ENCODE data around the gene GLI3. TPM values are rescaled to one million over a fixed set of nuclear protein-coding genes. Genes with fewer than 3 reads are reported as not detected.

Gene GLI3
- total RNA-seq, 2 donors from 2014 or later: 2.7 to 10.2 TPM

- Histone ChIP-seq H3K27ac (ENCODE audit: low read depth, low read length) (no peak overlapping the region), H3K27me3 (ENCODE audit: control insufficient read depth, insufficient read depth, low read length, poor library complexity, severe bottlenecking) (no peaks in the 10 kb centered on the region), H3K9ac (ENCODE audit: extremely low read depth, low read length, poor library complexity, severe bottlenecking) (no peak overlapping the region), H3K36me3 (ENCODE audit: control insufficient read depth, insufficient read depth, low read length) (peaks cover 6% of the 10 kb centered on the region), H3K4me3 (ENCODE audit: low read length) (no peak overlapping the region), H3K4me1 (ENCODE audit: control insufficient read depth, insufficient read depth, low read length) (no peaks in the 10 kb centered on the region), H3K9me3 (ENCODE audit: control insufficient read depth, low read length) (no peaks in the 10 kb centered on the region)
- H3K9me3 Mint-ChIP-seq: no peaks in the 10 kb centered on the region
- WGBS, 2 experiments (ENCODE audit: insufficient coverage in 1 of 2, insufficient read length in 1 of 2): 97 to 100% methylated on average over 3 to 4 of the region's 4 CpGs
- H3K27ac Mint-ChIP-seq: no peak overlapping the region
- no peak overlapping the region for H3K4me3 Mint-ChIP-seq
- H3K36me3 Mint-ChIP-seq (ENCODE audit: low read depth): no peaks in the 10 kb centered on the region
- peaks cover 7% of the 10 kb centered on the region for H3K4me1 Mint-ChIP-seq
- H3K27me3 Mint-ChIP-seq (ENCODE audit: insufficient read depth): peaks cover 9% of the 10 kb centered on the region
- DNase-seq: no peak
- TF ChIP-seq CTCF (conservative IDR thresholded peaks at IDR 0.05): no peak
These were observed 264.2 kb downstream of the GLI3 start for GRCh38 chr7:41972776-41973175.

GRCh38 chr7:41972270-41972669 lies 264.7 kb downstream of the GLI3 start:
- no peaks in the 10 kb centered on the region for H3K36me3 Mint-ChIP-seq (ENCODE audit: low read depth)
- no peak overlapping the region for H3K27ac Mint-ChIP-seq
- no peak overlapping the region for H3K4me3 ChIP-seq (ENCODE audit: low read length)
- no peaks in the 10 kb centered on the region for H3K27me3 ChIP-seq (ENCODE audit: control insufficient read depth, insufficient read depth, low read length, poor library complexity, severe bottlenecking)
- no peaks in the 10 kb centered on the region for H3K4me1 ChIP-seq (ENCODE audit: control insufficient read depth, insufficient read depth, low read length)
- H3K9me3 Mint-ChIP-seq: no peaks in the 10 kb centered on the region
- H3K9ac ChIP-seq (ENCODE audit: extremely low read depth, low read length, poor library complexity, severe bottlenecking): no peak overlapping the region
- TF ChIP-seq CTCF (conservative IDR thresholded peaks at IDR 0.05): no peak
- peaks cover 10% of the 10 kb centered on the region for H3K27me3 Mint-ChIP-seq (ENCODE audit: insufficient read depth)
- no peak for DNase-seq
- H3K36me3 ChIP-seq (ENCODE audit: control insufficient read depth, insufficient read depth, low read length): peaks cover 6% of the 10 kb centered on the region
- peaks cover 7% of the 10 kb centered on the region for H3K4me1 Mint-ChIP-seq
- 94 to 98% methylated on average over 9 to 13 of the region's 13 CpGs for WGBS, 2 experiments (ENCODE audit: insufficient coverage in 1 of 2, insufficient read length in 1 of 2)
- no peak overlapping the region for H3K4me3 Mint-ChIP-seq
- no peak overlapping the region for H3K27ac ChIP-seq (ENCODE audit: low read depth, low read length)
- H3K9me3 ChIP-seq (ENCODE audit: control insufficient read depth, low read length): no peaks in the 10 kb centered on the region

GRCh38 chr7:41971640-41972187 lies 265.3 kb downstream of the GLI3 start:
- Mint-ChIP-seq H3K9me3 (no peaks in the 10 kb centered on the region), H3K4me3 (no peak overlapping the region), H3K4me1 (peaks cover 7% of the 10 kb centered on the region), H3K36me3 (ENCODE audit: low read depth) (no peaks in the 10 kb centered on the region), H3K27me3 (ENCODE audit: insufficient read depth) (peaks cover 10% of the 10 kb centered on the region), H3K27ac (no peak overlapping the region)
- H3K27ac ChIP-seq (ENCODE audit: low read depth, low read length): no peak overlapping the region
- peaks cover 5% of the 10 kb centered on the region for H3K36me3 ChIP-seq (ENCODE audit: control insufficient read depth, insufficient read depth, low read length)
- no peak overlapping the region for H3K9ac ChIP-seq (ENCODE audit: extremely low read depth, low read length, poor library complexity, severe bottlenecking)
- no peaks in the 10 kb centered on the region for H3K27me3 ChIP-seq (ENCODE audit: control insufficient read depth, insufficient read depth, low read length, poor library complexity, severe bottlenecking)
- TF ChIP-seq CTCF (conservative IDR thresholded peaks at IDR 0.05): no peak
- H3K9me3 ChIP-seq (ENCODE audit: control insufficient read depth, low read length): no peaks in the 10 kb centered on the region
- H3K4me3 ChIP-seq (ENCODE audit: low read length): no peak overlapping the region
- no peak for DNase-seq
- WGBS, 2 experiments (ENCODE audit: insufficient coverage in 1 of 2, insufficient read length in 1 of 2): 95 to 96% methylated on average over 7 to 9 of the region's 9 CpGs
- no peaks in the 10 kb centered on the region for H3K4me1 ChIP-seq (ENCODE audit: control insufficient read depth, insufficient read depth, low read length)

Data from endodermal cell (in vitro differentiated cells).